ENCODE measurements around the gene VWA8.
"Not testable (repeated sequence)": the region's sequence is repeated elsewhere in the genome, so short reads cannot be mapped to it uniquely, and the experiment has no call there.

DNA sequence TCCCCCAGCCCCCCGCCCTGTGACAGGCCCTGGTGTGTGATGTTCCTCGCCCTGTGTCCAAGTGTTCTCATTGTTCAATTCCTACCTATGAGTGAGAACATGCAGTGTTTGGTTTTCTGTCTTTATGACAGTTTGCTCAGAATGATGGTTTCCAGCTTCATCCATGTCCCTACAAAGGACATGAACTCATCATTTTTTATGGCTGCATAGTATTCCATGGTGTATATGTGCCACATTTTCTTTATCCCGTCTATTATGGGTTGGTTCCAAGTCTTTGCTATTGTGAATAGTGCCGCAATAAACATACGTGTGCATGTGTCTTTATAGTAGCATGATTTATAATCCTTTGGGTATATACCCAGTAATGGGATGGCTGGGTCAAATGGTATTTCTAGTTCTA, 343.3 kb downstream of the VWA8 start:
- TF ChIP-seq, protein P1, sequence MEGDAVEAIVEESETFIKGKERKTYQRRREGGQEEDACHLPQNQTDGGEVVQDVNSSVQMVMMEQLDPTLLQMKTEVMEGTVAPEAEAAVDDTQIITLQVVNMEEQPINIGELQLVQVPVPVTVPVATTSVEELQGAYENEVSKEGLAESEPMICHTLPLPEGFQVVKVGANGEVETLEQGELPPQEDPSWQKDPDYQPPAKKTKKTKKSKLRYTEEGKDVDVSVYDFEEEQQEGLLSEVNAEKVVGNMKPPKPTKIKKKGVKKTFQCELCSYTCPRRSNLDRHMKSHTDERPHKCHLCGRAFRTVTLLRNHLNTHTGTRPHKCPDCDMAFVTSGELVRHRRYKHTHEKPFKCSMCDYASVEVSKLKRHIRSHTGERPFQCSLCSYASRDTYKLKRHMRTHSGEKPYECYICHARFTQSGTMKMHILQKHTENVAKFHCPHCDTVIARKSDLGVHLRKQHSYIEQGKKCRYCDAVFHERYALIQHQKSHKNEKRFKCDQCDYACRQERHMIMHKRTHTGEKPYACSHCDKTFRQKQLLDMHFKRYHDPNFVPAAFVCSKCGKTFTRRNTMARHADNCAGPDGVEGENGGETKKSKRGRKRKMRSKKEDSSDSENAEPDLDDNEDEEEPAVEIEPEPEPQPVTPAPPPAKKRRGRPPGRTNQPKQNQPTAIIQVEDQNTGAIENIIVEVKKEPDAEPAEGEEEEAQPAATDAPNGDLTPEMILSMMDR (IDR thresholded peaks at IDR 0.05) = not testable (repeated sequence)
- not testable (repeated sequence) for TF ChIP-seq EP300 (IDR thresholded peaks at IDR 0.05)
